Stimulated activated CD4-positive, alpha-beta T cell treated with anti-CD3 and anti-CD28 coated beads, Interleukin-4, amount 100 ng/mL, for 24 hours (primary cell): ENCODE measurements around the gene SCNM1.
A peak's percentile ranks its signal among the peaks of the same experiment; 100 is the strongest.
"Not testable (repeated sequence)": the region's sequence is repeated elsewhere in the genome, so short reads cannot be mapped to it uniquely, and the experiment has no call there.

Experiments used
- DNase-seq: peaks from one replicate; pipeline ENCODE4 v3.0.0-alpha.2; 2020

Gene SCNM1

GRCh38 chr1:151194894-151195594 lies 29.1 kb downstream of the SCNM1 start:
- peak; percentile 13 for DNase-seq

GRCh38 chr1:151196292-151196800 lies 30.4 kb downstream of the SCNM1 start:
- DNase-seq: peak; percentile 65

- DNase-seq: no peak
These were observed 31.9 kb downstream of the SCNM1 start for GRCh38 chr1:151197863-151198253.

- DNase-seq: peak; percentile 99
These were observed 32.5 kb downstream of the SCNM1 start, which contains the start of gene PIP5K1A for GRCh38 chr1:151198254-151199127. Gene PIP5K1A, plus strand, starts transcription at chr1:151198552. Its CDS starts 445 bp downstream, at chr1:151198997.

GRCh38 chr1:151199873-151200581 lies 34.1 kb downstream of the SCNM1 start:
- peak; percentile 28 for DNase-seq

- DNase-seq: not testable (repeated sequence)
These were observed 39.5 kb downstream of the SCNM1 start for GRCh38 chr1:151205381-151205965.

- no peak for DNase-seq
These were observed 44.9 kb downstream of the SCNM1 start for GRCh38 chr1:151210830-151211229.

GRCh38 chr1:151211972-151212705 lies 46.2 kb downstream of the SCNM1 start:
- DNase-seq: no peak

- DNase-seq: no peak
These were observed 47.6 kb downstream of the SCNM1 start for GRCh38 chr1:151213560-151213959.
